GM08714 (cell line): Measurements from ENCODE around the gene HEPHL1.
"Not testable (repeated sequence)": the region's sequence is repeated elsewhere in the genome, so short reads cannot be mapped to it uniquely, and the experiment has no call there.

Experiments used
- H3K4me3 ChIP-seq: fragments of 200-500 bp; sonication (Bioruptor generic); 2 replicates; pipeline ENCODE4 v1.5.1; 2014; ENCODE audit warnings: mild to moderate bottlenecking, low read length, inconsistent platforms
- ZNF274 ChIP-seq: IDR thresholded peaks from 2 replicates; pipeline ENCODE4 v1.6.1; 2012; ENCODE audit warnings: mild to moderate bottlenecking, low read depth, low read length

HEPHL1 gene

GRCh38 chr11:94084164-94084563 lies 63.0 kb downstream of the HEPHL1 start:
- no peak for TF ChIP-seq ZNF274
- no peak overlapping the region for H3K4me3 ChIP-seq

GRCh38 chr11:94088906-94089305 lies 67.8 kb downstream of the HEPHL1 start:
- no peak overlapping the region for H3K4me3 ChIP-seq
- no peak for TF ChIP-seq ZNF274

- no peak overlapping the region for H3K4me3 ChIP-seq
- TF ChIP-seq ZNF274, result no peak
Observed at GRCh38 chr11:94089341-94089740, 68.2 kb downstream of the HEPHL1 start.

- TF ChIP-seq ZNF274, result no peak
- H3K4me3 ChIP-seq, result no peak overlapping the region
Observed at GRCh38 chr11:94090401-94090800, 69.2 kb downstream of the HEPHL1 start.

GRCh38 chr11:94091091-94091490 lies 69.9 kb downstream of the HEPHL1 start:
- TF ChIP-seq ZNF274, result no peak
- H3K4me3 ChIP-seq, result no peak overlapping the region

GRCh38 chr11:94100253-94100652 lies 79.1 kb downstream of the HEPHL1 start:
- no peak overlapping the region for H3K4me3 ChIP-seq
- no peak for TF ChIP-seq ZNF274

GRCh38 chr11:94103471-94103870 lies 82.3 kb downstream of the HEPHL1 start:
- TF ChIP-seq ZNF274, result no peak
- H3K4me3 ChIP-seq, result no peak overlapping the region

GRCh38 chr11:94104734-94105133 lies 83.6 kb downstream of the HEPHL1 start:
- no peak overlapping the region for H3K4me3 ChIP-seq
- TF ChIP-seq ZNF274, result no peak

- TF ChIP-seq ZNF274, result no peak
- H3K4me3 ChIP-seq, result no peak overlapping the region
Observed at GRCh38 chr11:94106716-94107115, 85.6 kb downstream of the HEPHL1 start.

GRCh38 chr11:94107363-94107762 lies 86.2 kb downstream of the HEPHL1 start:
- TF ChIP-seq ZNF274, result no peak
- no peak overlapping the region for H3K4me3 ChIP-seq

GRCh38 chr11:94111241-94111640 lies 90.1 kb downstream of the HEPHL1 start:
- no peak overlapping the region for H3K4me3 ChIP-seq
- TF ChIP-seq ZNF274, result no peak

GRCh38 chr11:94111660-94112059 lies 90.5 kb downstream of the HEPHL1 start:
- H3K4me3 ChIP-seq, result no peak overlapping the region

GRCh38 chr11:94112206-94112953 lies 91.2 kb downstream of the HEPHL1 start:
- TF ChIP-seq ZNF274, result no peak
- no peak overlapping the region for H3K4me3 ChIP-seq

More at GRCh38 chr11:94111660-94112059, 90.5 kb downstream of the HEPHL1 start:
- no peak for TF ChIP-seq ZNF274

- H3K4me3 ChIP-seq, result no peak overlapping the region
- TF ChIP-seq ZNF274, result no peak
Observed at GRCh38 chr11:94117197-94117574, 96.0 kb downstream of the HEPHL1 start.

GRCh38 chr11:94117871-94118270 lies 96.7 kb downstream of the HEPHL1 start:
- no peak overlapping the region for H3K4me3 ChIP-seq
- no peak for TF ChIP-seq ZNF274

GRCh38 chr11:94119676-94120075 lies 98.5 kb downstream of the HEPHL1 start:
- H3K4me3 ChIP-seq, result not testable (repeated sequence)

GRCh38 chr11:94120516-94120915 lies 99.4 kb downstream of the HEPHL1 start:
- not testable (repeated sequence) for H3K4me3 ChIP-seq
